Activated CD4-positive, alpha-beta T cell treated with anti-CD3 and anti-CD28 coated beads for 36 hours (primary cell): ENCODE results near the gene ECHDC3. TPM values are rescaled to one million over a fixed set of nuclear protein-coding genes. Genes with fewer than 3 reads are reported as not detected.

Experiments used
- ATAC-seq: fragments of 200-7000 bp; cut with Tn5 transposase; one replicate; pipeline ENCODE4 v1.10.0; 2021; ENCODE audit warnings: mild to moderate bottlenecking, moderate library complexity
- CTCF ChIA-PET: fragments of 350-600 bp; sonication (Branson Sonifier 250); formaldehyde crosslinking; loops from one replicate; lab custom pipeline; 2021; ENCODE audit warnings: antibody characterized with exemption; lab: Charles Lee
- POLR2A ChIA-PET: fragments of 350-600 bp; sonication (Branson Sonifier 250); formaldehyde crosslinking; loops from one replicate; lab custom pipeline; 2021; ENCODE audit warnings: antibody characterized with exemption, inconsistent platforms; lab: Charles Lee
- DNase-seq: peaks from one replicate; pipeline ENCODE4 v3.0.0-alpha.2; 2020
- H3K27ac Mint-ChIP-seq: one replicate; pipeline ENCODE4 v1.8.0; 2021; ENCODE audit warnings: mixed read lengths
- H3K27me3 Mint-ChIP-seq: one replicate; pipeline ENCODE4 v1.8.0; 2021; ENCODE audit warnings: mixed read lengths
- H3K36me3 Mint-ChIP-seq: one replicate; pipeline ENCODE4 v1.8.0; 2021; ENCODE audit warnings: low read depth, mixed read lengths
- H3K4me1 Mint-ChIP-seq: one replicate; pipeline ENCODE4 v1.8.0; 2021; ENCODE audit warnings: mixed read lengths
- H3K4me3 Mint-ChIP-seq: one replicate; pipeline ENCODE4 v1.8.0; 2021; ENCODE audit warnings: mild to moderate bottlenecking, moderate library complexity, mixed read lengths
- H3K9me3 Mint-ChIP-seq: one replicate; pipeline ENCODE4 v1.8.0; 2021; ENCODE audit warnings: low read depth, mixed read lengths
- intact Hi-C, 2 experiments: fragments of 100-400 bp; cut with DNase I in 1 of 2; cut with micrococcal nuclease in 1 of 2; formaldehyde crosslinking; loops; one replicate each; pipeline versions ENCODE4 v1.14.2 to v1.15.1; 2022 to 2024; cut with DNase I, micrococcal nuclease
- total RNA-seq, 2 experiments: library from RNA; stranded (reverse); gene quantifications; one replicate each; pipeline ENCODE4 v1.2.3, GENCODE V29; 2021

ECHDC3 gene
- total RNA-seq, 2 experiments from 2014 or later = 3.5 to 3.8 TPM

- POLR2A ChIA-PET = no interaction called here
- no peak overlapping the region for H3K27ac Mint-ChIP-seq
Measured at GRCh38 chr10:11787374-11787773, 45.2 kb downstream of the ECHDC3 start.

GRCh38 chr10:11787846-11788245 lies 45.7 kb downstream of the ECHDC3 start:
- H3K9me3 Mint-ChIP-seq = no peaks in the 10 kb centered on the region
- H3K27me3 Mint-ChIP-seq = peaks cover 2% of the 10 kb centered on the region
- POLR2A ChIA-PET = no interaction called here
- H3K4me3 Mint-ChIP-seq = no peak overlapping the region
- intact Hi-C loops = no loop called here
- DNase-seq = no peak
- H3K36me3 Mint-ChIP-seq = no peaks in the 10 kb centered on the region
- H3K4me1 Mint-ChIP-seq = peaks cover 2% of the 10 kb centered on the region
- no peak for ATAC-seq
- CTCF ChIA-PET = interaction anchor here (0.6 kb wide), 1 partner anchor 255 kb away, joined by 3 read pairs; no protein-coding TSS in a partner anchor
- no peak overlapping the region for H3K27ac Mint-ChIP-seq

More at GRCh38 chr10:11787374-11787773, 45.2 kb downstream of the ECHDC3 start:
- Mint-ChIP-seq H3K36me3 (no peaks in the 10 kb centered on the region), H3K4me3 (no peak overlapping the region), H3K9me3 (no peaks in the 10 kb centered on the region), H3K4me1 (peaks cover 2% of the 10 kb centered on the region), H3K27me3 (peaks cover 2% of the 10 kb centered on the region)
- DNase-seq (no peak), ATAC-seq (no peak)
- CTCF ChIA-PET = interaction anchor here (0.5 to 1.1 kb wide), 2 partner anchors 30 to 272 kb away, joined by 3 read pairs; no protein-coding TSS in a partner anchor
- intact Hi-C loops = no loop called here

GRCh38 chr10:11789306-11789705 lies 47.1 kb downstream of the ECHDC3 start:
- H3K4me1 Mint-ChIP-seq = no peaks in the 10 kb centered on the region
- POLR2A ChIA-PET = no interaction called here
- H3K9me3 Mint-ChIP-seq = no peaks in the 10 kb centered on the region
- DNase-seq = no peak
- intact Hi-C loops = no loop called here
- peaks cover 2% of the 10 kb centered on the region for H3K27me3 Mint-ChIP-seq
- no peak overlapping the region for H3K27ac Mint-ChIP-seq
- no peak for ATAC-seq
- CTCF ChIA-PET = interaction anchor here (0.6 to 1.7 kb wide), 3 partner anchors 32 to 274 kb away, joined by 3 to 4 read pairs (median 4); no protein-coding TSS in a partner anchor
- H3K36me3 Mint-ChIP-seq = no peaks in the 10 kb centered on the region
- no peak overlapping the region for H3K4me3 Mint-ChIP-seq

- ChIA-PET CTCF (interaction anchor here (1.2 to 1.7 kb wide), 3 partner anchors 33 to 275 kb away, joined by 4 read pairs; no protein-coding TSS in a partner anchor), POLR2A (no interaction called here)
- Mint-ChIP-seq H3K27ac (no peak overlapping the region), H3K4me1 (no peaks in the 10 kb centered on the region), H3K9me3 (no peaks in the 10 kb centered on the region), H3K4me3 (no peak overlapping the region), H3K27me3 (peaks cover 2% of the 10 kb centered on the region), H3K36me3 (no peaks in the 10 kb centered on the region)
- ATAC-seq (no peak), DNase-seq (no peak)
- intact Hi-C loops = no loop called here
Measured at GRCh38 chr10:11789956-11790355, 47.8 kb downstream of the ECHDC3 start.

- intact Hi-C loops = no loop called here
- DNase-seq (no peak), ATAC-seq (no peak)
- Mint-ChIP-seq H3K36me3 (no peaks in the 10 kb centered on the region), H3K9me3 (peaks cover 4% of the 10 kb centered on the region), H3K27me3 (no peaks in the 10 kb centered on the region), H3K4me3 (no peak overlapping the region), H3K27ac (no peak overlapping the region), H3K4me1 (no peaks in the 10 kb centered on the region)
- ChIA-PET POLR2A (interaction anchor here (0.7 kb wide), 1 partner anchor 192 kb away, joined by 3 read pairs; no protein-coding TSS in a partner anchor), CTCF (interaction anchor here (0.8 to 1.8 kb wide), 3 partner anchors 11 to 227 kb away, joined by 3 to 7 read pairs (median 5); no protein-coding TSS in a partner anchor)
Measured at GRCh38 chr10:11793762-11794479, 51.7 kb downstream of the ECHDC3 start.

DNA sequence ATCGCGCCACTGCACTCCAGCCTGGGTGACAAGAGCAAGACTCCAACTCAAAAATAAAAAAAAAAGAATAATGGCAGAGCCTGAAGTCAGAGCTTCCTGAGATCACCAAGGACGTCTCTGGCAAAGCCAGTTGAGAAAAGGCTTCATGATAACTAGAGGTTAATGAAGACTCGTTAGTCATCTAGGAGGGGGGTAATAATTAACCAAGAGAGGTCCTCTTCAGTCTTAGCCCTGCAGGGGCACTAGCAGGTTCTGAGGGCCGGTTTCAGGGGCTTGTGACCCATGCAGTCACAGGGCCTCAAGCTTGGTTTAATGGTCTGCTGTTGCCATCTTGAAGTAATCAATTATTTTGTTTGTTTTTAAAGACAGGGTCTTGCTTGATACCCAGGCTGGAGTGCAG lies 52.4 kb downstream of the ECHDC3 start:
- intact Hi-C loops = no loop called here
- CTCF ChIA-PET = interaction anchor here (0.6 to 1.8 kb wide), 4 partner anchors 11 to 116 kb away, joined by 3 to 5 read pairs (median 4); no protein-coding TSS in a partner anchor
- no peaks in the 10 kb centered on the region for H3K27me3 Mint-ChIP-seq
- no peaks in the 10 kb centered on the region for H3K4me1 Mint-ChIP-seq
- DNase-seq (no peak), ATAC-seq (no peak)
- no peak overlapping the region for H3K27ac Mint-ChIP-seq
- H3K9me3 Mint-ChIP-seq = peaks cover 4% of the 10 kb centered on the region
- POLR2A ChIA-PET = interaction anchor here (0.7 kb wide), 1 partner anchor 192 kb away, joined by 3 read pairs; no protein-coding TSS in a partner anchor
- no peak overlapping the region for H3K4me3 Mint-ChIP-seq
- H3K36me3 Mint-ChIP-seq = no peaks in the 10 kb centered on the region

GRCh38 chr10:11795101-11795920 lies 53.1 kb downstream of the ECHDC3 start:
- no peaks in the 10 kb centered on the region for H3K4me1 Mint-ChIP-seq
- ChIA-PET CTCF (interaction anchor here (0.6 to 1.8 kb wide), 4 partner anchors 12 to 116 kb away, joined by 3 to 5 read pairs (median 4); no protein-coding TSS in a partner anchor), POLR2A (no interaction called here)
- H3K36me3 Mint-ChIP-seq = no peaks in the 10 kb centered on the region
- ATAC-seq = no peak
- H3K27ac Mint-ChIP-seq = peak overlapping the region; percentile 21
- DNase-seq = no peak
- intact Hi-C loops = no loop called here
- no peaks in the 10 kb centered on the region for H3K27me3 Mint-ChIP-seq
- H3K9me3 Mint-ChIP-seq = peaks cover 4% of the 10 kb centered on the region
- H3K4me3 Mint-ChIP-seq = no peak overlapping the region

- DNase-seq (no peak), ATAC-seq (no peak)
- intact Hi-C loops = no loop called here
- no peak overlapping the region for H3K4me3 Mint-ChIP-seq
- H3K9me3 Mint-ChIP-seq = peaks cover 4% of the 10 kb centered on the region
- no peaks in the 10 kb centered on the region for H3K36me3 Mint-ChIP-seq
- ChIA-PET CTCF (interaction anchor here (1.1 kb wide), 1 partner anchor 14 kb away, joined by 8 read pairs; no protein-coding TSS in a partner anchor), POLR2A (interaction anchor here (0.7 kb wide), 1 partner anchor 933 kb away, joined by 9 read pairs; no protein-coding TSS in a partner anchor)
- no peak overlapping the region for H3K27ac Mint-ChIP-seq
- no peaks in the 10 kb centered on the region for H3K27me3 Mint-ChIP-seq
- no peaks in the 10 kb centered on the region for H3K4me1 Mint-ChIP-seq
Measured at GRCh38 chr10:11796474-11796873, 54.3 kb downstream of the ECHDC3 start.

DNA sequence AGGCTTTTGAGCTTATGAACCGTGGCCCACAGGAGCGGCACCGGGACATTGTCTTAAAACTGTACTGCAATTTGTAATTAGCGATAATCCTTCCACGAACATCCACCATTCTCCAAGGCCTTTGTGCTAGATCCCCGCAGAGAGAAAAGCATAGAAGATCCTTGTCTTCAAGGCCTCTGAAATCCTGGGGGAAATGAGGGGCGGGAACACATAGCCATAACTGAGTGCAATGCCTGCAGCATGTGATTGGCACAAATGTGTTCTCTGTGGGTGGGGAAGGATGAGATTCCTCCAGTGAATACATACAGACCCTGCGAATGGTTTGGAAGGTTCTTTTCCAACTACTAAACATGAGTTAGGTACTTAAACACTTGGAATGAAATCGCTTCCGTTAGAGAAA lies 55.1 kb downstream of the ECHDC3 start:
- H3K9me3 Mint-ChIP-seq = peaks cover 4% of the 10 kb centered on the region
- no peak overlapping the region for H3K27ac Mint-ChIP-seq
- H3K4me3 Mint-ChIP-seq = no peak overlapping the region
- CTCF ChIA-PET = interaction anchor here (2.3 kb wide), 1 partner anchor 14 kb away, joined by 9 read pairs; no protein-coding TSS in a partner anchor
- intact Hi-C loops = no loop called here
- DNase-seq = no peak
- POLR2A ChIA-PET = no interaction called here
- no peak for ATAC-seq
- no peaks in the 10 kb centered on the region for H3K27me3 Mint-ChIP-seq
- H3K4me1 Mint-ChIP-seq = no peaks in the 10 kb centered on the region
- H3K36me3 Mint-ChIP-seq = no peaks in the 10 kb centered on the region

GRCh38 chr10:11797847-11798633 lies 55.9 kb downstream of the ECHDC3 start:
- DNase-seq (no peak), ATAC-seq (no peak)
- no peaks in the 10 kb centered on the region for H3K27me3 Mint-ChIP-seq
- ChIA-PET CTCF (interaction anchor here (1.2 to 2.3 kb wide), 3 partner anchors 14 to 21 kb away, joined by 3 to 9 read pairs (median 5); no protein-coding TSS in a partner anchor), POLR2A (no interaction called here)
- no peaks in the 10 kb centered on the region for H3K36me3 Mint-ChIP-seq
- intact Hi-C loops = no loop called here
- H3K4me1 Mint-ChIP-seq = no peaks in the 10 kb centered on the region
- no peak overlapping the region for H3K4me3 Mint-ChIP-seq
- no peak overlapping the region for H3K27ac Mint-ChIP-seq
- H3K9me3 Mint-ChIP-seq = peaks cover 4% of the 10 kb centered on the region
